Esophagus muscularis mucosa (tissue), 4 donors: ENCODE data around the gene SARNP. TPM values are rescaled to one million over a fixed set of nuclear protein-coding genes. Genes with fewer than 3 reads are reported as not detected.

Source experiments
- DNase-seq: peaks from one replicate; pipeline ENCODE4 v3.0.0-alpha.2; 2017; ENCODE audit errors: extremely low spot score
- H3K27ac ChIP-seq, 4 donors: fragments of 200-600 bp; sonication (generic); replicated peaks in 1 of 4; 1 replicate in 3 of 4; 2 replicates in 1 of 4; pipeline ENCODE4 v1.5.1; 2016 to 2019; ENCODE audit warnings: mild to moderate bottlenecking in 1 of 4
- H3K27me3 ChIP-seq, 4 donors: fragments of 200-600 bp; sonication (generic); one replicate each; pipeline versions ENCODE4 v1.5.1 to v1.6.0; 2016 to 2019
- H3K36me3 ChIP-seq, 4 donors: fragments of 200-600 bp; sonication (generic); one replicate each; pipeline ENCODE4 v1.5.1; 2016 to 2019
- H3K4me1 ChIP-seq, 4 donors: fragments of 200-600 bp; sonication (generic); one replicate each; pipeline ENCODE4 v1.5.1; 2016 to 2019
- H3K4me3 ChIP-seq, 4 donors: fragments of 200-600 bp; sonication (generic); 1 replicate in 2 of 4; 2 replicates in 2 of 4; pipeline ENCODE4 v1.5.1; 2016 to 2019; ENCODE audit warnings: mild to moderate bottlenecking in 4 of 4, moderate library complexity in 1 of 4
- H3K9me3 ChIP-seq, 4 donors: fragments of 200-600 bp; sonication (generic); 1 replicate in 3 of 4; 2 replicates in 1 of 4; pipeline ENCODE4 v1.5.1; 2016 to 2019
- EP300 ChIP-seq: sonication (generic); formaldehyde crosslinking; IDR thresholded peaks from one replicate; pipeline ENCODE4 v1.6.1; 2017; ENCODE audit warnings: antibody characterized with exemption
- POLR2A ChIP-seq: fragments of 450-650 bp; IDR thresholded peaks from one replicate; pipeline ENCODE4 v1.6.1; 2017; ENCODE audit warnings: antibody characterized with exemption, moderate library complexity, mild to moderate bottlenecking, low read depth
- POLR2AphosphoS5 ChIP-seq, 2 donors: sonication (generic); formaldehyde crosslinking; IDR thresholded peaks; one replicate each; pipeline ENCODE4 v1.6.1; 2017; ENCODE audit warnings: antibody characterized with exemption in 2 of 2
- WGBS: methylation state at CpG from one replicate; pipeline ENCODE4 v1.1.5; 2018; 5-methylcytosine and 5-hydroxymethylcytosine counted together
- intact Hi-C: fragments of 100-400 bp; cut with DNase I; formaldehyde crosslinking; loops from one replicate; pipeline ENCODE4 v1.15.1; 2023
- total RNA-seq, 4 donors: library from RNA; depleted of rRNA; stranded (reverse); fragments of >200 nt; gene quantifications; one replicate each; pipeline versions ENCODE4 v1.1.0 to v1.2.1, GENCODE V29; 2016
- TF ChIP-seq, protein P1 (sequence below), 3 experiments: fragments of 200-600 bp in 2 of 3; fragments of 450-650 bp in 1 of 3; sonication (generic) in 2 of 3; IDR thresholded peaks; one replicate each; pipeline ENCODE4 v1.5.1; 2017 to 2019; ENCODE audit warnings: antibody characterized with exemption in 3 of 3, mild to moderate bottlenecking in 2 of 3, moderate library complexity in 1 of 3

SARNP gene
- total RNA-seq, 4 donors from 2014 or later = 57.7 to 78.0 (median 70.1) TPM

GRCh38 chr12:55789893-55790292 lies 27.6 kb downstream of the SARNP start:
- Histone ChIP-seq H3K9me3 (no peaks in the 10 kb centered on the region), H3K27me3 (no peaks in the 10 kb centered on the region), H3K4me1 (no peaks in the 10 kb centered on the region), H3K4me3 (no peak overlapping the region), H3K27ac (no peak overlapping the region), H3K36me3 (peaks cover 55 to 93% (median 78%) of the 10 kb centered on the region in 4 donors)
- TF ChIP-seq EP300 = no peak
- 82% methylated on average over 4 of the region's 4 CpGs for WGBS
- DNase-seq = no peak
- intact Hi-C loops = no loop called here

GRCh38 chr12:55789171-55789570 lies 28.4 kb downstream of the SARNP start:
- intact Hi-C loops = no loop called here
- Histone ChIP-seq H3K36me3 (peaks cover 49 to 93% (median 78%) of the 10 kb centered on the region in 4 donors), H3K27ac (no peak overlapping the region), H3K27me3 (no peaks in the 10 kb centered on the region), H3K9me3 (no peaks in the 10 kb centered on the region), H3K4me1 (no peaks in the 10 kb centered on the region), H3K4me3 (no peak overlapping the region)
- no peak for DNase-seq
- 89% methylated on average over 2 of the region's 2 CpGs for WGBS
- TF ChIP-seq POLR2AphosphoS5 (IDR thresholded peaks at IDR 0.05) (no peak), EP300 (no peak), POLR2A (no peak)
- TF ChIP-seq, protein P1, sequence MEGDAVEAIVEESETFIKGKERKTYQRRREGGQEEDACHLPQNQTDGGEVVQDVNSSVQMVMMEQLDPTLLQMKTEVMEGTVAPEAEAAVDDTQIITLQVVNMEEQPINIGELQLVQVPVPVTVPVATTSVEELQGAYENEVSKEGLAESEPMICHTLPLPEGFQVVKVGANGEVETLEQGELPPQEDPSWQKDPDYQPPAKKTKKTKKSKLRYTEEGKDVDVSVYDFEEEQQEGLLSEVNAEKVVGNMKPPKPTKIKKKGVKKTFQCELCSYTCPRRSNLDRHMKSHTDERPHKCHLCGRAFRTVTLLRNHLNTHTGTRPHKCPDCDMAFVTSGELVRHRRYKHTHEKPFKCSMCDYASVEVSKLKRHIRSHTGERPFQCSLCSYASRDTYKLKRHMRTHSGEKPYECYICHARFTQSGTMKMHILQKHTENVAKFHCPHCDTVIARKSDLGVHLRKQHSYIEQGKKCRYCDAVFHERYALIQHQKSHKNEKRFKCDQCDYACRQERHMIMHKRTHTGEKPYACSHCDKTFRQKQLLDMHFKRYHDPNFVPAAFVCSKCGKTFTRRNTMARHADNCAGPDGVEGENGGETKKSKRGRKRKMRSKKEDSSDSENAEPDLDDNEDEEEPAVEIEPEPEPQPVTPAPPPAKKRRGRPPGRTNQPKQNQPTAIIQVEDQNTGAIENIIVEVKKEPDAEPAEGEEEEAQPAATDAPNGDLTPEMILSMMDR (IDR thresholded peaks at IDR 0.05) = no peak

DNA sequence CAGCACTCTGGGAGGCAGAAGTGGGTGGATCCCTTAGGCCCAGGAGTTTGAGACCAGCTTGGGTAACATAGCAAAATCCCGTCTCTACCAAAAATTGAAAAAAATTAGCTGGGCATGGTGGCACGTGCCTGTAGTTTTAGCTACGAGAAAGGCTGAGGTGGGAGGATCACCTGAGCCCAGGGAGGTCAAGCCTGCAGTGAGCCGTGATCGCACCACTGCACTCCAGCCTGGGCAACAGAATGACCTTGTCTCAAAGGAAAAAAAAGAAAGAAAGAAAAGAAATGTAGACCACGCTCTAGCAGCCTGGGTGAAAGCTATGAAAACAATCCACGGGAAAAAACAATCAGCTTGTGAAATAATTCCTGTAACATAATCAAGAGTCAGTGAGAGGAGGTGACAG lies 29.0 kb downstream of the SARNP start:
- Histone ChIP-seq H3K4me1 (no peaks in the 10 kb centered on the region), H3K27me3 (no peaks in the 10 kb centered on the region), H3K36me3 (peaks cover 45 to 93% (median 78%) of the 10 kb centered on the region in 4 donors), H3K9me3 (no peaks in the 10 kb centered on the region), H3K27ac (no peak overlapping the region), H3K4me3 (no peak overlapping the region)
- 92% methylated on average over 7 of the region's 7 CpGs for WGBS
- TF ChIP-seq EP300 (no peak), POLR2A (no peak), POLR2AphosphoS5 (IDR thresholded peaks at IDR 0.05) (no peak)
- TF ChIP-seq, protein P1 (IDR thresholded peaks at IDR 0.05) = no peak
- no peak for DNase-seq
- intact Hi-C loops = no loop called here

DNA sequence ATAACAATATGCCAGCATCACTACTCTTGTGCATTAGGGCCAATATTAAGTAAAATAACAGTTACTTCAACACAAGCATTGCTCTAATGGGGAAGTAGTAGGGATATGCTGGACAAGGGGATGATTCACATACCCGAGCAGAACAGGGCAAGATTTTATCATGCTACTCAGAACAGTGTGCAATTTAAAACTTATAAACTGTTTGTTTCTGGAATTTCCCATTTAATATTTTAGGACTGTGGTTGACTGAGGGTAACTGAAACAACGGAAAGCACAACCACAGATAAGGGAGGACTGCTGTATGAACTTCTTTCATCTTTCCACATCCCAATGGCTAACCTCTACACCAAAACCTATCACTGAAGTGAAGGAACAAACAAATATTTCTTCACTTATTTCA lies 36.8 kb downstream of the SARNP start:
- TF ChIP-seq POLR2AphosphoS5 (IDR thresholded peaks at IDR 0.05) = no peak
- TF ChIP-seq, protein P1 (IDR thresholded peaks at IDR 0.05) = no peak
- no peak for DNase-seq
- H3K27me3 ChIP-seq = no peaks in the 10 kb centered on the region
- H3K4me1 ChIP-seq = peaks cover 0 to 2% (median 0%) of the 10 kb centered on the region in 4 donors
- H3K4me3 ChIP-seq = no peak overlapping the region
- intact Hi-C loops = no loop called here
- no peaks in the 10 kb centered on the region for H3K9me3 ChIP-seq
- H3K36me3 ChIP-seq = peaks cover 24 to 100% (median 85%) of the 10 kb centered on the region in 4 donors
- no peak overlapping the region for H3K27ac ChIP-seq
- 65% methylated on average over 2 of the region's 2 CpGs for WGBS

- Histone ChIP-seq H3K4me3 (no peak overlapping the region), H3K27ac (no peak overlapping the region), H3K36me3 (peaks cover 9 to 77% (median 62%) of the 10 kb centered on the region in 4 donors), H3K9me3 (no peaks in the 10 kb centered on the region), H3K4me1 (peaks cover 0 to 2% (median 0%) of the 10 kb centered on the region in 4 donors), H3K27me3 (no peaks in the 10 kb centered on the region)
- WGBS = 83% methylated on average over 3 of the region's 3 CpGs
- TF ChIP-seq, protein P1 (IDR thresholded peaks at IDR 0.05) = no peak
- TF ChIP-seq POLR2AphosphoS5 (IDR thresholded peaks at IDR 0.05) (no peak), EP300 (no peak), POLR2A (no peak)
- no peak for DNase-seq
- intact Hi-C loops = no loop called here
Measured at GRCh38 chr12:55777856-55778255, 39.7 kb downstream of the SARNP start.
